IMR-90 (cell line): ENCODE data around the gene MRPL1. TPM values are rescaled to one million over a fixed set of nuclear protein-coding genes. Genes with fewer than 3 reads are reported as not detected.
"Not testable (repeated sequence)": the region's sequence is repeated elsewhere in the genome, so short reads cannot be mapped to it uniquely, and the experiment has no call there.

ENCODE experiments used
- ATAC-seq: fragments of 200-7000 bp; cut with Tn5 transposase; 2 replicates; pipeline ENCODE4 v1.9.1; 2020; ENCODE audit warnings: low read depth, mild to moderate bottlenecking, moderate library complexity
- BruUV-seq: library from RNA; stranded (reverse); fragments of 400-500 nt; replicated peaks from 2 replicates; lab custom pipeline; 2021; lab: Mats Ljungman, UMichigan
- CTCF ChIA-PET: fragments of 300-600 bp; formaldehyde crosslinking; extraction: SDS; loops from one replicate; lab custom pipeline; 2021; ENCODE audit warnings: antibody characterized with exemption; lab: Yijun Ruan, JAX
- POLR2A ChIA-PET: fragments of 300-600 bp; sonication (Branson Sonifier 250); formaldehyde crosslinking; loops from one replicate; lab custom pipeline; 2022; ENCODE audit warnings: antibody characterized with exemption; ENCODE audit not compliant: unreplicated experiment; lab: Charles Lee
- DNase-seq: peaks from one replicate; pipeline ENCODE4 v3.0.0; 2013
- H2AFZ ChIP-seq: replicated peaks from 2 replicates; pipeline ENCODE3; 2013; ENCODE audit warnings: low read length, mild to moderate bottlenecking; ENCODE audit not compliant: poor library complexity
- H2AK5ac ChIP-seq: 2 replicates; pipeline ENCODE4 v1.6.1; 2013; ENCODE audit warnings: low read depth, low read length, inconsistent platforms
- H2AK9ac ChIP-seq: replicated peaks from 2 replicates; pipeline ENCODE3; 2013; ENCODE audit warnings: mild to moderate bottlenecking, low read depth, low read length, moderate library complexity; ENCODE audit not compliant: poor library complexity
- H2BK120ac ChIP-seq: 2 replicates; pipeline ENCODE4 v1.6.1; 2013; ENCODE audit warnings: low read depth, low read length, inconsistent platforms
- H2BK15ac ChIP-seq: 3 replicates; pipeline ENCODE4 v1.6.1; 2013; ENCODE audit warnings: low read depth, low read length, inconsistent platforms
- H2BK20ac ChIP-seq: 2 replicates; pipeline ENCODE4 v1.6.1; 2013; ENCODE audit warnings: low read depth, mild to moderate bottlenecking, inconsistent platforms, low read length, moderate library complexity
- H2BK5ac ChIP-seq: 2 replicates; pipeline ENCODE4 v1.6.1; 2013; ENCODE audit warnings: mild to moderate bottlenecking, low read depth, low read length, inconsistent platforms; ENCODE audit not compliant: poor library complexity, severe bottlenecking
- H3K14ac ChIP-seq: replicated peaks from 2 replicates; pipeline ENCODE4 v1.6.1; 2013; ENCODE audit warnings: low read depth, low read length, inconsistent platforms
- H3K18ac ChIP-seq: 2 replicates; pipeline ENCODE4 v1.6.1; 2013; ENCODE audit warnings: low read depth, low read length, control low read depth
- H3K23ac ChIP-seq: 2 replicates; pipeline ENCODE4 v1.6.1; 2013; ENCODE audit warnings: low read depth, low read length, inconsistent platforms
- H3K27ac ChIP-seq: 2 replicates; pipeline ENCODE4 v1.5.1; 2013; ENCODE audit warnings: mild to moderate bottlenecking, control low read depth, low read length; ENCODE audit not compliant: insufficient read depth
- H3K27me3 ChIP-seq: 2 replicates; pipeline ENCODE4 v1.6.1; 2013; ENCODE audit warnings: low read length; ENCODE audit not compliant: control insufficient read depth, insufficient read depth
- H3K36me3 ChIP-seq: 2 replicates; pipeline ENCODE4 v1.6.1; 2013; ENCODE audit warnings: low read length, mixed read lengths; ENCODE audit not compliant: control insufficient read depth, insufficient read depth
- H3K4ac ChIP-seq: 2 replicates; pipeline ENCODE4 v1.6.1; 2013; ENCODE audit warnings: low read depth, low read length, inconsistent platforms
- H3K4me1 ChIP-seq: 2 replicates; pipeline ENCODE4 v1.6.1; 2013; ENCODE audit warnings: low read length, mixed read lengths; ENCODE audit not compliant: control insufficient read depth, insufficient read depth
- H3K4me2 ChIP-seq: 2 replicates; pipeline ENCODE4 v1.6.1; 2013; ENCODE audit warnings: low read depth, mild to moderate bottlenecking, control low read depth, low read length, moderate library complexity
- H3K4me3 ChIP-seq: 2 replicates; pipeline ENCODE4 v1.5.1; 2013; ENCODE audit warnings: low read depth, mild to moderate bottlenecking, control low read depth, low read length, moderate library complexity; ENCODE audit not compliant: insufficient read depth
- H3K56ac ChIP-seq: 2 replicates; pipeline ENCODE4 v1.6.1; 2013; ENCODE audit warnings: low read length, inconsistent platforms; ENCODE audit not compliant: insufficient read depth; ENCODE audit errors: extremely low read depth
- H3K79me1 ChIP-seq, 2 experiments: 2 replicates each; pipeline ENCODE4 v1.6.1; 2013; ENCODE audit warnings: low read length in 2 of 2, inconsistent platforms in 1 of 2, low read depth in 1 of 2
- H3K9ac ChIP-seq: 2 replicates; pipeline ENCODE4 v1.6.1; 2013; ENCODE audit warnings: low read depth, low read length, control low read depth
- H3K9me1 ChIP-seq: 2 replicates; pipeline ENCODE4 v1.6.1; 2013; ENCODE audit warnings: low read length, inconsistent platforms; ENCODE audit not compliant: insufficient read depth
- H3K9me3 ChIP-seq: 2 replicates; pipeline ENCODE4 v1.6.1; 2013; ENCODE audit warnings: low read length; ENCODE audit not compliant: control insufficient read depth, insufficient read depth
- H4K20me1 ChIP-seq: 2 replicates; pipeline ENCODE4 v1.6.1; 2013; ENCODE audit warnings: low read length, inconsistent platforms; ENCODE audit not compliant: insufficient read depth
- H4K5ac ChIP-seq: 2 replicates; pipeline ENCODE4 v1.6.1; 2013; ENCODE audit warnings: mild to moderate bottlenecking, low read depth, low read length, control low read depth
- H4K8ac ChIP-seq, 2 experiments: 2 replicates each; pipeline ENCODE4 v1.6.1; 2013; ENCODE audit warnings: low read depth in 2 of 2, low read length in 2 of 2, control low read depth in 1 of 2, inconsistent platforms in 1 of 2
- H4K91ac ChIP-seq: 2 replicates; pipeline ENCODE4 v1.6.1; 2013; ENCODE audit warnings: low read depth, low read length, inconsistent platforms; ENCODE audit not compliant: insufficient read depth
- MAFK ChIP-seq: IDR thresholded peaks from 2 replicates; pipeline ENCODE4 v1.6.1; 2012; ENCODE audit warnings: low read depth, low read length, improper control_type of control experiment
- RCOR1 ChIP-seq: IDR thresholded peaks from 2 replicates; pipeline ENCODE4 v1.6.1; 2012; ENCODE audit warnings: mild to moderate bottlenecking, low read length, improper control_type of control experiment; ENCODE audit not compliant: insufficient replicate concordance
- WGBS, 2 experiments: methylation state at CpG; one replicate each; pipeline versions ENCODE4 v1.1.5 to v1.1.7; 2013; ENCODE audit warnings: missing lambda C conversion rate in 2 of 2; ENCODE audit not compliant: insufficient read length in 1 of 2; ENCODE audit errors: extremely low coverage in 2 of 2; 5-methylcytosine and 5-hydroxymethylcytosine counted together
- dilution Hi-C: fragments of 300-500 bp; cut with HindIII; formaldehyde crosslinking; loops from one replicate; pipeline ENCODE4 v1.14.3; 2018; ENCODE audit warnings: low sequenced_read_pairs; ENCODE audit not compliant: unreplicated experiment
- in situ Hi-C: fragments of 300-500 bp; cut with MboI; formaldehyde crosslinking; loops from 3 replicates; pipeline ENCODE4 v1.14.3; 2019; ENCODE audit warnings: low sequenced_read_pairs, inconsistent platforms, mixed read lengths
- intact Hi-C: fragments of 100-400 bp; cut with micrococcal nuclease; formaldehyde crosslinking; loops from 2 replicates; pipeline ENCODE4 v1.10.0; 2022
- polyA plus RNA-seq, 3 experiments: library from polyadenylated mRNA; depleted of rRNA; stranded (reverse); fragments of >200 nt; gene quantifications; 2 replicates each; pipeline ENCODE4 v1.2.3, GENCODE V29; 2012; ENCODE audit warnings: low replicate concordance in 1 of 3
- total RNA-seq: library from RNA; depleted of rRNA; stranded (reverse); fragments of >200 nt; gene quantifications from 2 replicates; pipeline ENCODE4 v1.2.3, GENCODE V29; 2012

The MRPL1 gene
- total and polyA plus RNA-seq, 2 of the 4 experiments (the other 2 are of a cell fraction) = 13.4 to 22.5 TPM

- intact Hi-C loops = loop anchor here (5.0 to 10.0 kb wide), 2 partner anchors 61 to 477 kb away; no protein-coding TSS in a partner anchor
- in situ Hi-C loops = loop anchor here (25.0 kb wide), 1 partner anchor 474 kb away; no protein-coding TSS in a partner anchor
Measured at GRCh38 chr4:77861495-77861894, 1.1 kb upstream of the MRPL1 start.

GRCh38 chr4:77863341-77863740 lies 711 bp downstream of the MRPL1 start:
- BruUV-seq, H3K27me3 ChIP-seq, H3K36me3 ChIP-seq, H2BK120ac ChIP-seq, H3K18ac ChIP-seq, POLR2A ChIA-PET, ATAC-seq, H3K23ac ChIP-seq, H3K4ac ChIP-seq, H3K4me1 ChIP-seq, H2BK20ac ChIP-seq, H4K5ac ChIP-seq, H2BK15ac ChIP-seq, H2AFZ ChIP-seq, H3K27ac ChIP-seq, H2AK9ac ChIP-seq, H3K9me1 ChIP-seq, H3K56ac ChIP-seq, H4K20me1 ChIP-seq, DNase-seq, H3K9me3 ChIP-seq, H2AK5ac ChIP-seq, dilution Hi-C loops: not testable (repeated sequence)
- peak overlapping the region; percentile 76 for H3K4me2 ChIP-seq
- H3K4me3 ChIP-seq = peak overlapping the region; percentile 66
- 49% methylated on average over 7 of the region's 14 CpGs; no CpG with 5 or more reads in 1 of the 2 experiments for WGBS, 2 experiments
- H4K91ac ChIP-seq = peak overlapping the region; percentile 74; the same call in 1 of the 2 replicates
- H2BK5ac ChIP-seq = peak overlapping the region; percentile 17
- CTCF ChIA-PET = interaction anchor here (0.6 to 0.7 kb wide), 2 partner anchors 17 to 264 kb away, joined by 3 to 4 read pairs; no protein-coding TSS in a partner anchor
- H3K9ac ChIP-seq = peak overlapping the region; percentile 80; the same call in 1 of the 2 replicates
- in situ Hi-C loops (loop anchor here (25.0 kb wide), 1 partner anchor 476 kb away; no protein-coding TSS in a partner anchor), intact Hi-C loops (loop anchor here (5.0 to 10.0 kb wide), 2 partner anchors 59 to 479 kb away; no protein-coding TSS in a partner anchor)
- H3K14ac ChIP-seq = peak overlapping the region; percentile 88
- peak overlapping the region; percentile 94 to 100; a peak in 3 of 4 replicates for H4K8ac ChIP-seq
- peaks cover 13 to 24% of the 10 kb centered on the region in 2 experiments for H3K79me1 ChIP-seq

More at GRCh38 chr4:77861495-77861894, 1.1 kb upstream of the MRPL1 start:
- Histone ChIP-seq H3K9me1 (no peaks in the 10 kb centered on the region), H2BK5ac (peak overlapping the region; percentile 94), H2AK5ac (peak overlapping the region; percentile 56; the same call in 1 of the 2 replicates), H4K20me1 (no peaks in the 10 kb centered on the region), H3K79me1 (peaks cover 7 to 15% of the 10 kb centered on the region in 2 experiments), H3K56ac (peak overlapping the region; percentile 69), H3K27me3 (no peaks in the 10 kb centered on the region), H3K36me3 (no peaks in the 10 kb centered on the region; the same call in 1 of the 2 replicates), H3K27ac (no peak overlapping the region; the same call in 1 of the 2 replicates), H3K18ac (no peak overlapping the region; the same call in 1 of the 2 replicates), H3K9ac (peak overlapping the region; percentile 72; the same call in 1 of the 2 replicates), H4K91ac (peak overlapping the region; percentile 55; the same call in 1 of the 2 replicates), H3K9me3 (no peaks in the 10 kb centered on the region), H3K4me1 (peaks cover 1% of the 10 kb centered on the region; the same call in 1 of the 2 replicates), H3K14ac (peak overlapping the region; percentile 71; the same call in 1 of the 2 replicates), H3K4me3 (peak overlapping the region; percentile 66; the same call in 1 of the 2 replicates), H2BK20ac (no peak overlapping the region), H2AFZ (peak overlapping the region; percentile 91), H3K23ac (peak overlapping the region; percentile 75; the same call in 1 of the 2 replicates), H2BK120ac (0 out of 2 replicates have a peak overlapping the region, but pooled peaks have one; percentile 35), H2BK15ac (peak overlapping the region; percentile 41; the same call in 2 of the 3 replicates), H4K5ac (peak overlapping the region; percentile 99; the same call in 1 of the 2 replicates), H2AK9ac (no peak overlapping the region), H3K4me2 (peak overlapping the region; percentile 81; the same call in 1 of the 2 replicates), H3K4ac (peak overlapping the region; percentile 83; the same call in 1 of the 2 replicates), H4K8ac (peak overlapping the region; percentile 88 to 100)
- CTCF ChIA-PET = interaction anchor here (1.0 to 1.1 kb wide), 2 partner anchors 12 to 181 kb away, joined by 3 to 6 read pairs; no protein-coding TSS in a partner anchor
- TF ChIP-seq MAFK (peak; percentile 8; the same call in 1 of the 2 replicates), RCOR1 (no peak)
- no CpG with 5 or more reads among the region's 1 CpG for WGBS, 2 experiments
- DNase-seq (no peak), ATAC-seq (no peak)
- dilution Hi-C loops = no loop called here
- POLR2A ChIA-PET = no interaction called here
- BruUV-seq = no TSS peak
